Upper lobe of left lung (tissue), 4 donors: Measurements from ENCODE around the gene PREP.

Experiments used
- CTCF ChIP-seq, 6 experiments: fragments of 450-650 bp in 4 of 6; fragments of 200-600 bp in 2 of 6; sonication (generic) in 2 of 6; IDR thresholded peaks; one replicate each; pipeline ENCODE4 v1.5.1; 2016 to 2019; ENCODE audit warnings: antibody characterized with exemption in 6 of 6
- EP300 ChIP-seq, 4 donors: sonication (generic); formaldehyde crosslinking; IDR thresholded peaks; one replicate each; pipeline ENCODE4 v1.5.1; 2017; ENCODE audit warnings: antibody characterized with exemption in 4 of 4, control low read depth in 2 of 4
- POLR2A ChIP-seq, 4 donors: fragments of 450-650 bp; IDR thresholded peaks; one replicate each; pipeline ENCODE4 v1.5.1; 2016 to 2017; ENCODE audit warnings: antibody characterized with exemption in 4 of 4, mild to moderate bottlenecking in 2 of 4
- POLR2AphosphoS5 ChIP-seq, 2 donors: sonication (generic); formaldehyde crosslinking; IDR thresholded peaks; one replicate each; pipeline ENCODE4 v1.5.1; 2017; ENCODE audit warnings: antibody characterized with exemption in 2 of 2

GRCh38 chr6:105256619-105257018 lies 146.3 kb downstream of the PREP start:
- TF ChIP-seq EP300 (IDR thresholded peaks at IDR 0.05) = no peak
- no peak for TF ChIP-seq CTCF (IDR thresholded peaks at IDR 0.05)
- TF ChIP-seq POLR2A (IDR thresholded peaks at IDR 0.05) = no peak
- TF ChIP-seq POLR2AphosphoS5 (IDR thresholded peaks at IDR 0.05) = no peak
